ENCODE measurements around the gene PEF1. TPM values are rescaled to one million over a fixed set of nuclear protein-coding genes. Genes with fewer than 3 reads are reported as not detected.

The PEF1 gene
- total RNA-seq, 1 donor from 2014 or later: 57.9 TPM

DNA sequence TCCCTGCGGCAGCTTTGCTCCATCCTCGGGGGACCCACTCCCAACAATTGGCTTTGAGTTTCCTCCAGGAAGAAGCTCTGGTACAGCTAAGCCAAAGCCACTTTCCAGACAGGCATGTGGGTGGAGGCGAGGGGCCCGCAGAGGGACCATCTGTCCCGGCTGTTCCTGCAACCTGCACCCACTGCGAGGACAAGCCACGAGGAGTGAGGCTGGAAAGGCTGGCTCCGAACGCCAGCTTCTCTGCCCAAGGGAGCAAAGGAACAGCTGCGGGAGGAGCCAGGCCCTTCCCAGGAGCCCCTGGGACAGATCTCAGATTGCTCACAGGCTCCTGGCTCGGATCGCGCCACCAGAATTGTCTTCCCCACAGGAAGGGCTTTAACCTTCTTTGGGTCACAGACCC is 28.3 kb upstream of the PEF1 start:
- Histone ChIP-seq H3K9ac (ENCODE audit: low read length) (no peak overlapping the region), H3K27me3 (ENCODE audit: insufficient read depth, low read length) (no peaks in the 10 kb centered on the region), H3K79me2 (ENCODE audit: insufficient read depth, low read length) (no peaks in the 10 kb centered on the region), H3K4me2 (ENCODE audit: low read length) (no peak overlapping the region), H3K36me3 (ENCODE audit: insufficient read depth, low read length) (peaks cover 8% of the 10 kb centered on the region), H3K4me3 (ENCODE audit: insufficient read depth, low read depth, low read length) (no peak overlapping the region), H3K9me3 (ENCODE audit: insufficient read depth, low read depth, low read length) (no peaks in the 10 kb centered on the region), H3K27ac (ENCODE audit: low read depth, low read length) (no peak overlapping the region), H2AFZ (ENCODE audit: low read depth, low read length) (no peak overlapping the region), H4K20me1 (ENCODE audit: insufficient read depth, low read length) (peaks cover 3% of the 10 kb centered on the region), H3K4me1 (ENCODE audit: insufficient read depth, low read length) (peaks cover 12% of the 10 kb centered on the region)
- DNase-seq (ENCODE audit: low read depth) (no peak), FAIRE-seq (no peak)
- Mint-ChIP-seq H3K27me3 (ENCODE audit: low read depth, unreplicated experiment) (peaks cover 28% of the 10 kb centered on the region), H3K27ac (ENCODE audit: unreplicated experiment) (no peak overlapping the region), H3K4me3 (ENCODE audit: unreplicated experiment) (no peak overlapping the region), H3K9me3 (ENCODE audit: unreplicated experiment) (no peaks in the 10 kb centered on the region), H3K36me3 (ENCODE audit: low read depth, unreplicated experiment) (peaks cover 34% of the 10 kb centered on the region), H3K4me1 (ENCODE audit: low read depth, unreplicated experiment) (no peaks in the 10 kb centered on the region)
- TF ChIP-seq EZH2 (IDR thresholded peaks at IDR 0.05; ENCODE audit: insufficient read depth, low read length) (no peak), CTCF (IDR thresholded peaks at IDR 0.05; ENCODE audit: insufficient read depth, low read depth, low read length) (no peak)

- H3K4me1 Mint-ChIP-seq (ENCODE audit: low read depth, unreplicated experiment): peaks cover 1% of the 10 kb centered on the region
- Histone ChIP-seq H3K4me1 (ENCODE audit: insufficient read depth, low read length) (peaks cover 17% of the 10 kb centered on the region), H3K79me2 (ENCODE audit: insufficient read depth, low read length) (no peaks in the 10 kb centered on the region), H3K36me3 (ENCODE audit: insufficient read depth, low read length) (peaks cover 5% of the 10 kb centered on the region), H2AFZ (ENCODE audit: low read depth, low read length) (no peak overlapping the region), H3K9me3 (ENCODE audit: insufficient read depth, low read depth, low read length) (no peaks in the 10 kb centered on the region), H3K4me2 (ENCODE audit: low read length) (no peak overlapping the region), H3K27ac (ENCODE audit: low read depth, low read length) (no peak overlapping the region), H4K20me1 (ENCODE audit: insufficient read depth, low read length) (peaks cover 3% of the 10 kb centered on the region), H3K9ac (ENCODE audit: low read length) (no peak overlapping the region), H3K27me3 (ENCODE audit: insufficient read depth, low read length) (no peaks in the 10 kb centered on the region), H3K4me3 (ENCODE audit: insufficient read depth, low read depth, low read length) (no peak overlapping the region)
- peaks cover 25% of the 10 kb centered on the region for H3K27me3 Mint-ChIP-seq (ENCODE audit: low read depth, unreplicated experiment)
- no peak for FAIRE-seq
- no peak overlapping the region for H3K27ac Mint-ChIP-seq (ENCODE audit: unreplicated experiment)
- no peak for TF ChIP-seq CTCF (IDR thresholded peaks at IDR 0.05; ENCODE audit: insufficient read depth, low read depth, low read length)
- TF ChIP-seq EZH2 (IDR thresholded peaks at IDR 0.05; ENCODE audit: insufficient read depth, low read length): no peak
- no peak for DNase-seq (ENCODE audit: low read depth)
- H3K4me3 Mint-ChIP-seq (ENCODE audit: unreplicated experiment): no peak overlapping the region
- H3K36me3 Mint-ChIP-seq (ENCODE audit: low read depth, unreplicated experiment): peaks cover 32% of the 10 kb centered on the region
- no peaks in the 10 kb centered on the region for H3K9me3 Mint-ChIP-seq (ENCODE audit: unreplicated experiment)
These were observed 27.0 kb upstream of the PEF1 start for GRCh38 chr1:31671561-31672201.

- H3K4me3 Mint-ChIP-seq (ENCODE audit: unreplicated experiment): no peak overlapping the region
- no peak for TF ChIP-seq EZH2 (IDR thresholded peaks at IDR 0.05; ENCODE audit: insufficient read depth, low read length)
- TF ChIP-seq CTCF (IDR thresholded peaks at IDR 0.05; ENCODE audit: insufficient read depth, low read depth, low read length): no peak
- FAIRE-seq (no peak), DNase-seq (ENCODE audit: low read depth) (no peak)
- no peak overlapping the region for H3K27ac Mint-ChIP-seq (ENCODE audit: unreplicated experiment)
- H3K27me3 Mint-ChIP-seq (ENCODE audit: low read depth, unreplicated experiment): peaks cover 25% of the 10 kb centered on the region
- H3K9me3 ChIP-seq (ENCODE audit: insufficient read depth, low read depth, low read length): no peaks in the 10 kb centered on the region
- H3K4me2 ChIP-seq (ENCODE audit: low read length): no peak overlapping the region
- no peaks in the 10 kb centered on the region for H3K79me2 ChIP-seq (ENCODE audit: insufficient read depth, low read length)
- peaks cover 22% of the 10 kb centered on the region for H3K4me1 ChIP-seq (ENCODE audit: insufficient read depth, low read length)
- no peaks in the 10 kb centered on the region for H3K27me3 ChIP-seq (ENCODE audit: insufficient read depth, low read length)
- H3K4me3 ChIP-seq (ENCODE audit: insufficient read depth, low read depth, low read length): no peak overlapping the region
- no peak overlapping the region for H3K9ac ChIP-seq (ENCODE audit: low read length)
- H4K20me1 ChIP-seq (ENCODE audit: insufficient read depth, low read length): peaks cover 3% of the 10 kb centered on the region
- H3K27ac ChIP-seq (ENCODE audit: low read depth, low read length): no peak overlapping the region
- peaks cover 6% of the 10 kb centered on the region for H3K4me1 Mint-ChIP-seq (ENCODE audit: low read depth, unreplicated experiment)
- H3K36me3 Mint-ChIP-seq (ENCODE audit: low read depth, unreplicated experiment): peaks cover 34% of the 10 kb centered on the region
- no peak overlapping the region for H2AFZ ChIP-seq (ENCODE audit: low read depth, low read length)
- H3K9me3 Mint-ChIP-seq (ENCODE audit: unreplicated experiment): no peaks in the 10 kb centered on the region
- peaks cover 5% of the 10 kb centered on the region for H3K36me3 ChIP-seq (ENCODE audit: insufficient read depth, low read length)
These were observed 26.5 kb upstream of the PEF1 start for GRCh38 chr1:31671147-31671546.
